HEK293 (cell line): ENCODE measurements around the gene TM6SF1.

Experiments
- CTCF ChIA-PET: fragments of 350-600 bp; formaldehyde crosslinking; extraction: SDS; loops from one replicate; lab custom pipeline; 2021; ENCODE audit warnings: antibody characterized with exemption; lab: Yijun Ruan, JAX
- POLR2A ChIA-PET: fragments of 300-600 bp; formaldehyde crosslinking; extraction: SDS; loops from one replicate; lab custom pipeline; 2020; ENCODE audit warnings: antibody characterized with exemption, inconsistent platforms; lab: Yijun Ruan, JAX
- H3K27ac ChIP-seq: fragments of 200-500 bp; sonication (Bioruptor generic); 2 replicates; pipeline ENCODE4 v1.5.1; 2014; ENCODE audit warnings: low read depth, low read length, control low read depth, inconsistent platforms; ENCODE audit errors: extremely low read depth
- H3K36me3 ChIP-seq, 2 experiments: fragments of 200-500 bp in 1 of 2; sonication (Bioruptor generic) in 1 of 2; 1 replicate in 1 of 2; 2 replicates in 1 of 2; pipeline ENCODE4 v1.5.1; 2014 to 2017; ENCODE audit warnings: inconsistent platforms in 2 of 2, low read length in 2 of 2; ENCODE audit not compliant: control insufficient read depth in 2 of 2, insufficient read depth in 1 of 2
- H3K4me1 ChIP-seq: fragments of 200-500 bp; sonication (Bioruptor generic); 2 replicates; pipeline ENCODE4 v1.5.1; 2014; ENCODE audit warnings: mild to moderate bottlenecking, low read length, inconsistent platforms; ENCODE audit not compliant: control insufficient read depth, insufficient read depth
- H3K4me3 ChIP-seq: 2 replicates; pipeline ENCODE4 v1.5.1; 2011; ENCODE audit warnings: low read depth, mild to moderate bottlenecking, control low read depth, low read length, moderate library complexity
- H3K9me3 ChIP-seq: fragments of 200-500 bp; sonication (Bioruptor generic); 2 replicates; pipeline ENCODE4 v1.5.1; 2014; ENCODE audit warnings: low read depth, low read length, inconsistent platforms; ENCODE audit not compliant: control insufficient read depth, insufficient read depth
- KLF8 ChIP-seq: fragments of 450-650 bp; formaldehyde crosslinking; IDR thresholded peaks from 2 replicates; pipeline ENCODE4 v1.5.1; 2016; ENCODE audit warnings: missing biosample characterization, missing genetic modification characterization
- MEIS1 ChIP-seq: sonication (generic); formaldehyde crosslinking; IDR thresholded peaks from 2 replicates; pipeline ENCODE4 v1.8.1; 2022; ENCODE audit warnings: missing genetic modification reagents, mild to moderate bottlenecking, borderline replicate concordance
- RBAK ChIP-seq: fragments of 450-650 bp; formaldehyde crosslinking; IDR thresholded peaks from 2 replicates; pipeline ENCODE4 v1.5.1; 2016; ENCODE audit warnings: missing biosample characterization, missing genetic modification characterization
- TCF7L2 ChIP-seq: IDR thresholded peaks from 2 replicates; pipeline ENCODE4 v1.6.1; 2011; ENCODE audit warnings: low read depth, mild to moderate bottlenecking, inconsistent platforms, low read length, moderate library complexity, borderline replicate concordance
- ZBTB1 ChIP-seq: fragments of 450-650 bp; formaldehyde crosslinking; IDR thresholded peaks from 2 replicates; pipeline ENCODE4 v1.5.1; 2016; ENCODE audit warnings: missing biosample characterization, missing genetic modification characterization
- ZBTB17 ChIP-seq: fragments of 450-650 bp; formaldehyde crosslinking; IDR thresholded peaks from 2 replicates; pipeline ENCODE4 v1.5.1; 2016; ENCODE audit warnings: missing biosample characterization, missing genetic modification characterization
- ZNF10 ChIP-seq: fragments of 450-650 bp; formaldehyde crosslinking; IDR thresholded peaks from 2 replicates; pipeline ENCODE4 v1.5.1; 2017; ENCODE audit warnings: missing biosample characterization, missing genetic modification characterization
- ZNF138 ChIP-seq: fragments of 450-650 bp; formaldehyde crosslinking; IDR thresholded peaks from 2 replicates; pipeline ENCODE4 v1.5.1; 2016; ENCODE audit warnings: missing biosample characterization, missing genetic modification characterization, borderline replicate concordance
- ZNF157 ChIP-seq: fragments of 450-650 bp; formaldehyde crosslinking; IDR thresholded peaks from 2 replicates; pipeline ENCODE4 v1.5.1; 2016; ENCODE audit warnings: missing biosample characterization, missing genetic modification characterization
- ZNF2 ChIP-seq: fragments of 450-650 bp; formaldehyde crosslinking; IDR thresholded peaks from 2 replicates; pipeline ENCODE4 v1.5.1; 2016; ENCODE audit warnings: missing biosample characterization, missing genetic modification characterization
- ZNF350 ChIP-seq: fragments of 450-650 bp; formaldehyde crosslinking; IDR thresholded peaks from 2 replicates; pipeline ENCODE4 v1.5.0; 2017; ENCODE audit warnings: missing biosample characterization, mild to moderate bottlenecking, missing genetic modification characterization
- ZNF549 ChIP-seq: fragments of 450-650 bp; IDR thresholded peaks from 2 replicates; pipeline ENCODE4 v1.5.1; 2018; ENCODE audit warnings: missing biosample characterization, missing genetic modification characterization, mild to moderate bottlenecking, inconsistent platforms, moderate library complexity
- TF ChIP-seq, protein P1 (sequence below): fragments of 450-650 bp; formaldehyde crosslinking; IDR thresholded peaks from 2 replicates; pipeline ENCODE4 v1.5.1; 2016; ENCODE audit warnings: missing biosample characterization, missing genetic modification characterization
- TF ChIP-seq, protein P2 (sequence below): fragments of 450-650 bp; formaldehyde crosslinking; IDR thresholded peaks from 2 replicates; pipeline ENCODE4 v1.5.1; 2016; ENCODE audit warnings: missing biosample characterization, missing genetic modification characterization
- TF ChIP-seq, protein P3 (sequence below): fragments of 450-650 bp; formaldehyde crosslinking; IDR thresholded peaks from 2 replicates; pipeline ENCODE4 v1.5.1; 2016; ENCODE audit warnings: missing biosample characterization, missing genetic modification characterization, low read depth
- TF ChIP-seq, protein P4 (sequence below): fragments of 450-650 bp; formaldehyde crosslinking; conservative IDR thresholded peaks from 2 replicates; pipeline ENCODE4 v1.5.1; 2016; ENCODE audit warnings: low read depth, missing biosample characterization, missing genetic modification characterization
- TF ChIP-seq, protein P5 (sequence below): fragments of 450-650 bp; formaldehyde crosslinking; IDR thresholded peaks from 2 replicates; pipeline ENCODE4 v1.5.1; 2017; ENCODE audit warnings: missing biosample characterization, missing genetic modification characterization
- TF ChIP-seq, protein P6 (sequence below): fragments of 450-650 bp; formaldehyde crosslinking; IDR thresholded peaks from 2 replicates; pipeline ENCODE4; 2016; ENCODE audit warnings: missing biosample characterization, missing genetic modification characterization
- TF ChIP-seq, protein P7 (sequence below): fragments of 450-650 bp; formaldehyde crosslinking; IDR thresholded peaks from 2 replicates; pipeline ENCODE4 v1.5.1; 2016; ENCODE audit warnings: missing biosample characterization, missing genetic modification characterization
- TF ChIP-seq, protein P8 (sequence below): fragments of 450-650 bp; IDR thresholded peaks from 2 replicates; pipeline ENCODE4 v1.5.1; 2018; ENCODE audit warnings: missing biosample characterization, mild to moderate bottlenecking, missing genetic modification characterization

Gene TM6SF1

DNA sequence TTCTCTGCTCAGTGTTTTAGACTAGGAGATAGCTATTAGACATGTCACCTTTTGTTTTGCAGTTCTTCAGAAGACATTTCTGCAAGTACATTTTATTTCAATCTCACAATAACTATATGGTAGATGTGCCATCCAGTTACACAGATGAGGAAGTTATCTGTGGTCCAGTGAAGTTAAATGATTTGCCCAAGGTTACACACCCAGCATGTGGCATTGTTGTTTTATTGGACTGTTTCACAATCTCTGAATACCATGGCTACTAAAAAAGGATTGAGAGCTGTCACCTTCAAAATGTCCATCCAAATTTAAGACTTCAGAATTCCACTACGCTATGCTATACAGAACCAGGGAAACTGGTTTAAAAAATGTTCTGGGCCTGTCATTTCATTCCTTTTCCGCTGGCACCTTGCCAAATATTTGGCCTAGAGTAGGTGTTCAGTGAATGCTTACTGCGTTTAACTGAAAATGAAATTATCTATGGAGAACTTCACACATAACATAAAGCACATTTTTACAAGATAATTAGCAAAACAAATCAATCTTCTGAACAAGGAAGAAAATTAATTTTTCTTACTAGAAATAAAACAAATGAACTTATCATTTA, 20.2 kb downstream of the TM6SF1 start:
- H3K36me3 ChIP-seq: peaks cover 4 to 16% of the 10 kb centered on the region in 2 experiments
- ChIA-PET POLR2A (no interaction called here), CTCF (no interaction called here)
- no peaks in the 10 kb centered on the region for H3K4me1 ChIP-seq
- H3K4me3 ChIP-seq: no peak overlapping the region
- no peaks in the 10 kb centered on the region for H3K9me3 ChIP-seq
- H3K27ac ChIP-seq: no peak overlapping the region
- TF ChIP-seq, protein P1, sequence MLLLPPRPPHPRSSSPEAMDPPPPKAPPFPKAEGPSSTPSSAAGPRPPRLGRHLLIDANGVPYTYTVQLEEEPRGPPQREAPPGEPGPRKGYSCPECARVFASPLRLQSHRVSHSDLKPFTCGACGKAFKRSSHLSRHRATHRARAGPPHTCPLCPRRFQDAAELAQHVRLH: no peak
- TF ChIP-seq, protein P2, sequence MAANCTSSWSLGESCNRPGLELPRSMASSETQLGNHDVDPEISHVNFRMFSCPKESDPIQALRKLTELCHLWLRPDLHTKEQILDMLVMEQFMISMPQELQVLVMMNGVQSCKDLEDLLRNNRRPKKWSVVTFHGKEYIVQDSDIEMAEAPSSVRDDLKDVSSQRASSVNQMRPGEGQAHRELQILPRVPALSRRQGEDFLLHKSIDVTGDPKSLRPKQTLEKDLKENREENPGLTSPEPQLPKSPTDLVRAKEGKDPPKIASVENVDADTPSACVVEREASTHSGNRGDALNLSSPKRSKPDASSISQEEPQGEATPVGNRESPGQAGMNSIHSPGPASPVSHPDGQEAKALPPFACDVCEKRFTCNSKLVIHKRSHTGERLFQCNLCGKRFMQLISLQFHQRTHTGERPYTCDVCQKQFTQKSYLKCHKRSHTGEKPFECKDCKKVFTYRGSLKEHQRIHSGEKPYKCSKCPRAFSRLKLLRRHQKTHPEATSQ (tag by site-specific recombination): no peak
- no peak for TF ChIP-seq ZNF157 (tag by site-specific recombination)
- TF ChIP-seq ZBTB1: no peak
- TF ChIP-seq, protein P3, sequence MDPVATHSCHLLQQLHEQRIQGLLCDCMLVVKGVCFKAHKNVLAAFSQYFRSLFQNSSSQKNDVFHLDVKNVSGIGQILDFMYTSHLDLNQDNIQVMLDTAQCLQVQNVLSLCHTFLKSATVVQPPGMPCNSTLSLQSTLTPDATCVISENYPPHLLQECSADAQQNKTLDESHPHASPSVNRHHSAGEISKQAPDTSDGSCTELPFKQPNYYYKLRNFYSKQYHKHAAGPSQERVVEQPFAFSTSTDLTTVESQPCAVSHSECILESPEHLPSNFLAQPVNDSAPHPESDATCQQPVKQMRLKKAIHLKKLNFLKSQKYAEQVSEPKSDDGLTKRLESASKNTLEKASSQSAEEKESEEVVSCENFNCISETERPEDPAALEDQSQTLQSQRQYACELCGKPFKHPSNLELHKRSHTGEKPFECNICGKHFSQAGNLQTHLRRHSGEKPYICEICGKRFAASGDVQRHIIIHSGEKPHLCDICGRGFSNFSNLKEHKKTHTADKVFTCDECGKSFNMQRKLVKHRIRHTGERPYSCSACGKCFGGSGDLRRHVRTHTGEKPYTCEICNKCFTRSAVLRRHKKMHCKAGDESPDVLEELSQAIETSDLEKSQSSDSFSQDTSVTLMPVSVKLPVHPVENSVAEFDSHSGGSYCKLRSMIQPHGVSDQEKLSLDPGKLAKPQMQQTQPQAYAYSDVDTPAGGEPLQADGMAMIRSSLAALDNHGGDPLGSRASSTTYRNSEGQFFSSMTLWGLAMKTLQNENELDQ (tag by site-specific recombination): no peak
- TF ChIP-seq ZNF549 (tag by site-specific recombination): peak; percentile 51; the same call in 1 of the 2 replicates
- TF ChIP-seq ZNF10 (tag by site-specific recombination): no peak
- no peak for TF ChIP-seq TCF7L2
- no peak for TF ChIP-seq MEIS1 (CRISPR knock-in tag)
- TF ChIP-seq KLF8 (tag by site-specific recombination): no peak
- TF ChIP-seq, protein P4, sequence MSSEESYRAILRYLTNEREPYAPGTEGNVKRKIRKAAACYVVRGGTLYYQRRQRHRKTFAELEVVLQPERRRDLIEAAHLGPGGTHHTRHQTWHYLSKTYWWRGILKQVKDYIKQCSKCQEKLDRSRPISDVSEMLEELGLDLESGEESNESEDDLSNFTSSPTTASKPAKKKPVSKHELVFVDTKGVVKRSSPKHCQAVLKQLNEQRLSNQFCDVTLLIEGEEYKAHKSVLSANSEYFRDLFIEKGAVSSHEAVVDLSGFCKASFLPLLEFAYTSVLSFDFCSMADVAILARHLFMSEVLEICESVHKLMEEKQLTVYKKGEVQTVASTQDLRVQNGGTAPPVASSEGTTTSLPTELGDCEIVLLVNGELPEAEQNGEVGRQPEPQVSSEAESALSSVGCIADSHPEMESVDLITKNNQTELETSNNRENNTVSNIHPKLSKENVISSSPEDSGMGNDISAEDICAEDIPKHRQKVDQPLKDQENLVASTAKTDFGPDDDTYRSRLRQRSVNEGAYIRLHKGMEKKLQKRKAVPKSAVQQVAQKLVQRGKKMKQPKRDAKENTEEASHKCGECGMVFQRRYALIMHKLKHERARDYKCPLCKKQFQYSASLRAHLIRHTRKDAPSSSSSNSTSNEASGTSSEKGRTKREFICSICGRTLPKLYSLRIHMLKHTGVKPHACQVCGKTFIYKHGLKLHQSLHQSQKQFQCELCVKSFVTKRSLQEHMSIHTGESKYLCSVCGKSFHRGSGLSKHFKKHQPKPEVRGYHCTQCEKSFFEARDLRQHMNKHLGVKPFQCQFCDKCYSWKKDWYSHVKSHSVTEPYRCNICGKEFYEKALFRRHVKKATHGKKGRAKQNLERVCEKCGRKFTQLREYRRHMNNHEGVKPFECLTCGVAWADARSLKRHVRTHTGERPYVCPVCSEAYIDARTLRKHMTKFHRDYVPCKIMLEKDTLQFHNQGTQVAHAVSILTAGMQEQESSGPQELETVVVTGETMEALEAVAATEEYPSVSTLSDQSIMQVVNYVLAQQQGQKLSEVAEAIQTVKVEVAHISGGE (tag by site-specific recombination): no peak
- TF ChIP-seq ZNF350 (tag by site-specific recombination): peak; percentile 76; the same call in 1 of the 2 replicates
- no peak for TF ChIP-seq ZNF2 (tag by site-specific recombination)
- TF ChIP-seq, protein P5, sequence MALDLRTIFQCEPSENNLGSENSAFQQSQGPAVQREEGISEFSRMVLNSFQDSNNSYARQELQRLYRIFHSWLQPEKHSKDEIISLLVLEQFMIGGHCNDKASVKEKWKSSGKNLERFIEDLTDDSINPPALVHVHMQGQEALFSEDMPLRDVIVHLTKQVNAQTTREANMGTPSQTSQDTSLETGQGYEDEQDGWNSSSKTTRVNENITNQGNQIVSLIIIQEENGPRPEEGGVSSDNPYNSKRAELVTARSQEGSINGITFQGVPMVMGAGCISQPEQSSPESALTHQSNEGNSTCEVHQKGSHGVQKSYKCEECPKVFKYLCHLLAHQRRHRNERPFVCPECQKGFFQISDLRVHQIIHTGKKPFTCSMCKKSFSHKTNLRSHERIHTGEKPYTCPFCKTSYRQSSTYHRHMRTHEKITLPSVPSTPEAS: no peak
- TF ChIP-seq ZBTB17: no peak
- TF ChIP-seq, protein P6, sequence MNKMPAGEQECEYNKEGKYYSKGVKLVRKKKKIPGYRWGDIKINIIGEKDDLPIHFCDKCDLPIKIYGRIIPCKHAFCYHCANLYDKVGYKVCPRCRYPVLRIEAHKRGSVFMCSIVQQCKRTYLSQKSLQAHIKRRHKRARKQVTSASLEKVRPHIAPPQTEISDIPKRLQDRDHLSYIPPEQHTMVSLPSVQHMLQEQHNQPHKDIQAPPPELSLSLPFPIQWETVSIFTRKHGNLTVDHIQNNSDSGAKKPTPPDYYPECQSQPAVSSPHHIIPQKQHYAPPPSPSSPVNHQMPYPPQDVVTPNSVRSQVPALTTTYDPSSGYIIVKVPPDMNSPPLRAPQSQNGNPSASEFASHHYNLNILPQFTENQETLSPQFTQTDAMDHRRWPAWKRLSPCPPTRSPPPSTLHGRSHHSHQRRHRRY (tag by site-specific recombination): no peak
- no peak for TF ChIP-seq ZNF138 (tag by site-specific recombination)
- TF ChIP-seq, protein P7, sequence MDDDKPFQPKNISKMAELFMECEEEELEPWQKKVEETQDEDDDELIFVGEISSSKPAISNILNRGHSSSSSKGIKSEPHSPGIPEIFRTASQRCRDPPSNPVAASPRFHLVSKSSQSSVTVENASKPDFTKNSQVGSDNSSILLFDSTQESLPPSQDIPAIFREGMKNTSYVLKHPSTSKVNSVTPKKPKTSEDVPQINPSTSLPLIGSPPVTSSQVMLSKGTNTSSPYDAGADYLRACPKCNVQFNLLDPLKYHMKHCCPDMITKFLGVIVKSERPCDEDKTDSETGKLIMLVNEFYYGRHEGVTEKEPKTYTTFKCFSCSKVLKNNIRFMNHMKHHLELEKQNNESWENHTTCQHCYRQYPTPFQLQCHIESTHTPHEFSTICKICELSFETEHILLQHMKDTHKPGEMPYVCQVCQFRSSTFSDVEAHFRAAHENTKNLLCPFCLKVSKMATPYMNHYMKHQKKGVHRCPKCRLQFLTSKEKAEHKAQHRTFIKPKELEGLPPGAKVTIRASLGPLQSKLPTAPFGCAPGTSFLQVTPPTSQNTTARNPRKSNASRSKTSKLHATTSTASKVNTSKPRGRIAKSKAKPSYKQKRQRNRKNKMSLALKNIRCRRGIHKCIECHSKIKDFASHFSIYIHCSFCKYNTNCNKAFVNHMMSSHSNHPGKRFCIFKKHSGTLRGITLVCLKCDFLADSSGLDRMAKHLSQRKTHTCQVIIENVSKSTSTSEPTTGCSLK (tag by site-specific recombination): no peak
- TF ChIP-seq RBAK (tag by site-specific recombination): no peak
- TF ChIP-seq, protein P8, sequence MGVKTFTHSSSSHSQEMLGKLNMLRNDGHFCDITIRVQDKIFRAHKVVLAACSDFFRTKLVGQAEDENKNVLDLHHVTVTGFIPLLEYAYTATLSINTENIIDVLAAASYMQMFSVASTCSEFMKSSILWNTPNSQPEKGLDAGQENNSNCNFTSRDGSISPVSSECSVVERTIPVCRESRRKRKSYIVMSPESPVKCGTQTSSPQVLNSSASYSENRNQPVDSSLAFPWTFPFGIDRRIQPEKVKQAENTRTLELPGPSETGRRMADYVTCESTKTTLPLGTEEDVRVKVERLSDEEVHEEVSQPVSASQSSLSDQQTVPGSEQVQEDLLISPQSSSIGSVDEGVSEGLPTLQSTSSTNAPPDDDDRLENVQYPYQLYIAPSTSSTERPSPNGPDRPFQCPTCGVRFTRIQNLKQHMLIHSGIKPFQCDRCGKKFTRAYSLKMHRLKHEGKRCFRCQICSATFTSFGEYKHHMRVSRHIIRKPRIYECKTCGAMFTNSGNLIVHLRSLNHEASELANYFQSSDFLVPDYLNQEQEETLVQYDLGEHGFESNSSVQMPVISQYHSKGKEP (tag by site-specific recombination): peak; percentile 60
